Vagina (tissue), 2 donors: Measurements from ENCODE around the gene COX7A2L.

Experiments
- CTCF ChIP-seq, 3 experiments: fragments of 450-650 bp in 2 of 3; fragments of 200-600 bp in 1 of 3; sonication (generic) in 1 of 3; IDR thresholded peaks; one replicate each; pipeline ENCODE4 v1.5.1; 2017 to 2019; ENCODE audit warnings: antibody characterized with exemption in 3 of 3, mild to moderate bottlenecking in 2 of 3, moderate library complexity in 2 of 3
- POLR2A ChIP-seq, 2 donors: fragments of 450-650 bp; IDR thresholded peaks; one replicate each; pipeline ENCODE4 v1.6.1; 2017; ENCODE audit warnings: antibody characterized with exemption in 2 of 2, mild to moderate bottlenecking in 2 of 2, moderate library complexity in 2 of 2

GRCh38 chr2:42353792-42354429 is 7.1 kb downstream of the COX7A2L start:
- TF ChIP-seq CTCF (IDR thresholded peaks at IDR 0.05) (no peak), POLR2A (IDR thresholded peaks at IDR 0.05) (no peak)
